HTERT RPE-1 (cell line): ENCODE data around the gene BCL2A1.
"Not testable (repeated sequence)": the region's sequence is repeated elsewhere in the genome, so short reads cannot be mapped to it uniquely, and the experiment has no call there.

ENCODE experiments used
- in situ Hi-C: fragments of 300-500 bp; cut with MboI; formaldehyde crosslinking; loops from 4 replicates; pipeline ENCODE4 v1.14.3; 2020; ENCODE audit warnings: low sequenced_read_pairs

The BCL2A1 gene

GRCh38 chr15:79989682-79990081 is 18.7 kb upstream of the BCL2A1 start:
- in situ Hi-C loops: no loop called here

DNA sequence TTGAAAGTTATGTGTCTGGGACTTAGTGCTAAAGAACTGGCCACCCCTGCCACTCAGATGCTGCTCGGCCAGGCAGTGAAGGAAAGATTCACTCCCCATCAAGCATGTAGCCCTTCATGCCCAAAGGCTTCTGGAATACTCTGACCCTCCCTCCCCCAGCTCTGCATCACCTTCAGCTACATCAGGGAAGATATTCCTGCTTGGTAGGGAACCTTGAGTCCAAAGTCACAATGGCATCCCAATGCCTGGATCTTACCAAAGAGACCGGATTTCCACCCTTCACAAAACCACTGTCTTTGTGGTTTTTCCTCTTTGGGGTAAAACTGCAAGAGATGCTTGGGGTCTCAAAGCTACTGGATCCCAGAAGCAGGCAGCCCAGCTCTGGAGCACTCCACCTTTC is 18.2 kb upstream of the BCL2A1 start:
- in situ Hi-C loops: no loop called here

DNA sequence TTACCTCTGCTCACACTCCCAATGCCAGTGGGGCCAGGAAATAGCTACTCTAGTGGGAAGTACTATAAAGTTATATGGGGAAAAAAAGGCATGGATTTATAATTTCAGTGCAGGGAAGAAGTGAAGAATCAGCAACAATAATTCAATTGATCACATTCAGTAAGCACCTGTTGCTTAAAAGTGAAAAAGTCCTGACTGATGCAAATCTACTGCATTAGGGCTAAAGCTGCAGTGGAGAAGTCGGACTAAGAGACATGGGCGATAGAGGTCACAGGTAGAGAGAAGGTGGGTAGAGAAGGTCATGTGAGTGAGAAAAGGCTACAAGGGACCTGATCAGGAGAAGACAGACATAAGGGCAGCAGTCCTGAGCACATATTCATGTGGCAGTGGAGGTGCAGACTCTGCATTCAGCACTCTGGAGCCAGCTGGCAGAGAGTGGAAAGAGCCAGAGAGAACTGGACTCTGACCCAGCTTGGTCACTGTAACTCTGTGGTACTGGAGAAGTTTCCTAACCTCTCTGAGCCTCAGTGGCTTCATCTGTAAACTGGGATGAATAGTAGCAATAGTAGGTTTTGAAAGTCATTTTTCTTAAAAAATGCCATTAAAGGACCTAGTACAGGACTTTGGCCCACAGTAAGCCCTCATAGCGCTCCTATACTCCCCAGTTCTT is 17.6 kb upstream of the BCL2A1 start:
- in situ Hi-C loops: no loop called here

DNA sequence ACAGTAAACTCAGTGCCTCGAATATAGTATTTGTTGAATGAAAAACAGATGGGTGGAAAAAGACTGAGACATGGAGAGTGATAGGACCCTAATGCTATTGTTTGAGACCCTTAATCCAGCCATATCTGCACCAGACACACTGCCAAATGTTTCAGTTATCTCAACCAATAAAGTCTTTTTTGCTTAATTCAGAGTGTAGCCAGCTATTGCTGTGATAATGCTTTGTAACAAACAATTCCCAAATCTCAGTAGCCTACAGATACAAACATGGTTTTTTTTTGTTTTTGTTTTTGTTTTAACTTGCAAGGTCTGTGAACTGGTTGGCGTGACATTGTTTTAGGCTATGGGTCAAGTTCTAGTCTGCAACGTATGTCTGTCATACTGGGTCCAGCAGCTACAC is 17.0 kb upstream of the BCL2A1 start:
- in situ Hi-C loops: no loop called here

GRCh38 chr15:79987569-79987955 is 16.6 kb upstream of the BCL2A1 start:
- in situ Hi-C loops: no loop called here

DNA sequence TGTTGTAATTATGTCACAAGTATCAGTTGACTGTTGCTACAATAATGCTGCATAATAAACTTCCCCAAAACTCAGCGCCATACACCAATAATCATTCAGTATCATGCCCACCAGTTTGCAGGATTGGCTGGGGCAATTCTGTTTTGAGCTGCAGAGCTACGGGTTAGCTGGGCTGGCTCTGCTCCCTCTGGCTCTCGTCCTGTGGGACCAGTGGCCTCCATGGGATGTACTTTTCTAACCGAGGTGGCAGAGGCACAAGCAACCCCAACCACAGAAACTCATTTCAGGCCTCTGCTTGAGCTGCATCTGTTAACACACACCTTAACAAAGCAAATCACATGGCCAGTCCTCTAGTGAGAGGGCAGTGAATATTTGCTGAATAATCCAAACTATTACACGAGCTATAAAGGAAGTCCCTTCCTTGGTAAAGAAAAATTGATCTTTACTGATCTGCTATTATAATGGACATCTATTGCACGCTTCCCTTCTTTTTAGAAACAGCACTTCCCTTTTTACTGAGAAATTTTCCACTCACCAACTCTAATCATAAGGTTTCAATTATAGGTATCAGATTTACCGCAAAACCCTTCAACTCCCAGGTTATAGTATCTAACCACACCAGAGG is 10.9 kb upstream of the BCL2A1 start:
- in situ Hi-C loops: no loop called here

- in situ Hi-C loops: no loop called here
These were observed 7.9 kb upstream of the BCL2A1 start for GRCh38 chr15:79978655-79979514.

DNA sequence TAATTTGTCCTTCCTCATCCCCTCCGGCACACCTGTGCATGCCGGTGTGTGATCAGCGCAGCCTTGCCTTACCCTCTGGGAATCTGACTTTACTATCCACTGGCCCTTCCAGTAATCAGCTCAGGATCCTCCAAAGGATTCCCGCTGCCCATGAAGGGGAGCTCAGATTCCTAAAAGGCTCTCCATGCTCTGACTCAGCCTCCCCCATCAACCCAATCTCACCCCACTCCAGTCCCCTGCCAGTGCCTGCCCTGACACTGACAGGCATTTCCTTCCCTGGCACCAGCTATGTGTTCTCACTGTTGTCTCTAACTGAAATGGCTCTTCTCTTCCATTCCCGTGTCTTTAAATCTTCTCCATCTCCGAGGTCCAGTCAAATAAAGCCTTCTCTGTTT is 7.3 kb upstream of the BCL2A1 start:
- in situ Hi-C loops: no loop called here

DNA sequence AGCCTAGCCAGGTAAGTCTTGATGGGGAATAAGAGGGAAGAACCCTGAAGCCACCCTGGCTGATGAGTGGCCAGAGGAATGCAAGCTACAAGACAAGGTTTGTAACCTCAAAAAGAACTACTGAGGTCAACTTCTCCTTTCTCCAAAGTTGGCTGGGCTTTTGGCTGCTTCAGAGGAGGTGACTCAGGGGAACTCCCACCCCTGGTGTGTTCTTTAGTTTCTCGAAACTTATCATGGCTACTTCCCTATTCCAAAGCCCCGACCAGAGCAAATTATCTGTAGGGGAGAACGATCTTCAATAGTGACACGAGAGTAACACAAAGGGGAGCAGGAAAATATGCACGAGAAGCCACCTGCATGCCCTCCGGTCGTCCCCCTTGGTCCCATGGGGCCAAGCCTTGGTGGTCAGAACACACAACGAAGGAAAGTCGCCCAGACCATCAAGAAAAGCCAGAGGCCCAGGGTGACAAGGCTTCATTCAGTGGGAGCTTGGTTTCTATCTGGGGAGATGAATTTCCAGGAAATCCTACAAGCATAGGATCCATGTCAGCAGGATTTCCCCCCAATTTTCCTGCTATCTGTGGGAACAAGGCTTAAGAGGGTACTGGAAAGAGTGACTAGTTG is 6.5 kb upstream of the BCL2A1 start:
- in situ Hi-C loops: no loop called here

- in situ Hi-C loops: no loop called here
These were observed 2.6 kb upstream of the BCL2A1 start for GRCh38 chr15:79973456-79974195.

- in situ Hi-C loops: no loop called here
These were observed 1.9 kb upstream of the BCL2A1 start for GRCh38 chr15:79972863-79973262.

GRCh38 chr15:79970181-79970580 is 815 bp downstream of the BCL2A1 start:
- in situ Hi-C loops: no loop called here

DNA sequence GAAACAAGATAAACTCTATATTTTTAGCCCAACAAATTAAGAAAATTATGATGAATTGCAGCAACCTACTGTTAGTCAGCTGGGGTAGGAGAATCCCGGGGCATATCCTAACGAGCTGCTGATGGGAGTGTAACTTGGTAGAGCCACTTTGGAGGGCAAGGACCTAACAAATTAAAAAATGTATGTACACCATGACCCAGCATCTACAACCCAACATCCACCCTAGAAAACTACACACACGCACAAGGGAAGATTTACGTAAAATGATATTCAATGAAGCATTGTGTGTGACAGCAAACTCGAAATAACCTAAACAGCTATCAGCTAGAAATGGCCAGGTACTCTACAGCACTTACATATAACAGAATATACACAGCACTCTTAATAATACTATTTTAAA is 1.9 kb downstream of the BCL2A1 start:
- in situ Hi-C loops: no loop called here

GRCh38 chr15:79967298-79968182 is 3.5 kb downstream of the BCL2A1 start:
- in situ Hi-C loops: no loop called here

GRCh38 chr15:79966634-79967297 is 4.2 kb downstream of the BCL2A1 start:
- in situ Hi-C loops: no loop called here

GRCh38 chr15:79965846-79966630 is 5.0 kb downstream of the BCL2A1 start:
- in situ Hi-C loops: no loop called here

GRCh38 chr15:79964232-79964805 is 6.7 kb downstream of the BCL2A1 start:
- in situ Hi-C loops: no loop called here

DNA sequence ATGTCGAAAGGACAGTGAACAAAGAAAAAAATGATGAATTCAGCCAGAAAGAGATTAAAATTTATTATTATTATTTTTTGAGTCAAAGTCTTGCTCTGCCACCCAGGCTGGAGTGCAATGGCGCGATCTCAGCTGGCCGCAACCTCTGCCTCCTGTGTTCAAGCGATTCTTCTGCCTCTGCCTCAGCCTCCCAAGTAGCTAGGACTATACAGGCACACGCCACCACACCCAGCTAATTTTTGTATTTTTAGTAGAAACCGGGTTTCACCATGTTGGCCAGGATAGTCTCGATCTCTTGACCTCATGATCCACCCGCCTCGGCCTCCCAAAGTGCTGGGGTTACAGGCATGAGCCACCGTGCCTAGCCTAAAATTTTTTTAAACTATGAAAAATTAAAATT is 8.1 kb downstream of the BCL2A1 start:
- in situ Hi-C loops: not testable (repeated sequence)
